Measurements from ENCODE around the gene LCN10. TPM values are rescaled to one million over a fixed set of nuclear protein-coding genes. Genes with fewer than 3 reads are reported as not detected.
"Not testable (repeated sequence)": the region's sequence is repeated elsewhere in the genome, so short reads cannot be mapped to it uniquely, and the experiment has no call there.

The LCN10 gene
- total and polyA plus RNA-seq, 12 donors: 0.44 to 144 (median 3.1) TPM

DNA sequence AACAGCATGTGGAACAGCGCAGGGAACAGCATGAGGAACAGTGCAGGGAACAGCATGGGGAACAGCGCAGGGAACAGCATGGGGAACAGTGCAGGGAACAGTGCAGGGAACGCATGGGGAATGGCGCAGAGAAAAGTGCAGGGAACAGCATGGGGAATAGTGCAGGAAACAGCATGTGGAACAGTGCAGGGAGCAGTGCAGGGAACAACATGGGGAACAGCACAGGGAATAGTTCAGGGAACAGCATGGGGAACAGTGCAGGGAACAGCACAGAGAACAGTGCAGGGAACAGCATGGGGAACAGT is 13.3 kb upstream of the LCN10 start:
- Histone ChIP-seq H3K27ac (no peak overlapping the region), H3K27me3 (peaks cover 0 to 3% (median 0%) of the 10 kb centered on the region in 7 donors), H3K9me3 (peaks cover 0 to 17% (median 0%) of the 10 kb centered on the region in 11 donors), H3K4me3 (no peak overlapping the region), H3K36me3 (no peaks in the 10 kb centered on the region), H3K4me1 (peaks cover 0 to 9% (median 2%) of the 10 kb centered on the region in 9 donors)
- WGBS, 2 donors: 98 to 100% methylated on average over 4 of the region's 4 CpGs
- intact Hi-C loops (cut with DNase I): no loop called here
- TF ChIP-seq, protein P1, sequence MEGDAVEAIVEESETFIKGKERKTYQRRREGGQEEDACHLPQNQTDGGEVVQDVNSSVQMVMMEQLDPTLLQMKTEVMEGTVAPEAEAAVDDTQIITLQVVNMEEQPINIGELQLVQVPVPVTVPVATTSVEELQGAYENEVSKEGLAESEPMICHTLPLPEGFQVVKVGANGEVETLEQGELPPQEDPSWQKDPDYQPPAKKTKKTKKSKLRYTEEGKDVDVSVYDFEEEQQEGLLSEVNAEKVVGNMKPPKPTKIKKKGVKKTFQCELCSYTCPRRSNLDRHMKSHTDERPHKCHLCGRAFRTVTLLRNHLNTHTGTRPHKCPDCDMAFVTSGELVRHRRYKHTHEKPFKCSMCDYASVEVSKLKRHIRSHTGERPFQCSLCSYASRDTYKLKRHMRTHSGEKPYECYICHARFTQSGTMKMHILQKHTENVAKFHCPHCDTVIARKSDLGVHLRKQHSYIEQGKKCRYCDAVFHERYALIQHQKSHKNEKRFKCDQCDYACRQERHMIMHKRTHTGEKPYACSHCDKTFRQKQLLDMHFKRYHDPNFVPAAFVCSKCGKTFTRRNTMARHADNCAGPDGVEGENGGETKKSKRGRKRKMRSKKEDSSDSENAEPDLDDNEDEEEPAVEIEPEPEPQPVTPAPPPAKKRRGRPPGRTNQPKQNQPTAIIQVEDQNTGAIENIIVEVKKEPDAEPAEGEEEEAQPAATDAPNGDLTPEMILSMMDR (IDR thresholded peaks at IDR 0.05): no peak
- DNase-seq (no peak), ATAC-seq (no peak)

DNA sequence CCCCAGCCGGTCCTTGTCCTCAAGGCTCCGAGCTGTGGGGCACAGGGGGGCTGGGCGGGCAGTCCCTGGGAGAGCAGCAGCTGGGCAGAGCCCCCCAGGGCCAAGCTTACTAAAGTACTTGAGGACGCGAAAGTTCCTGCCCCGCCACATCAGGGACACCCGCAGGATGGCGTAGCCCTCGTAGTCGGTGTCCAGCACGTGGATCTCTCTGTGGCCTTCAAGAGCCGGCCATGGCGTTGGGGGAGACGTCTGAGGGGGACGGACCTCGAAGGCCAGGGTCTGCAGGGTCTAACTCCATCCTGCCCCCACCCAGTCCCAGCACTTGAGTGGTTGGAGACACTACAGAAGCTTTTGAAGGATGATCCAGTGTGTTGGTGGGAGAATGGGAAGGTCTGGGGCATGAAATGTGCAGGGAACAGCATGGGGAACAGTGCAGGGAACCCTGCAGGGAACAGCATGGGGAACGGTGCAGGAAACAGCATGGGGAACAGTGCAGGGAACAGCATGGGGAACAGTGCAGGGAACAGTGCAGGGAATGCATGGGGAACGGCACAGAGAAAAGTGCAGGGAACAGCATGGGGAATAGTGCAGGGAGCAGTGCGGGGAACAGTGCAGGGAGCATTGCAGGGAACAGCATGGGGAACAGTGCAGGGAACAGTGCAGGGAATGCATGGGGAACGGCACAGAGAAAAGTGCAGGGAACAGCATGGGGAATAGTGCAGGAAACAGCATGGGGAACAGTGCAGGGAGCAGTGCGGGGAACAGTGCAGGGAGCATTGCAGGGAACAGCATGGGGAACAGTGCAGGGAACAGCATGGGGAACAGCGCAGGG is 12.8 kb upstream of the LCN10 start:
- intact Hi-C loops (cut with DNase I); H3K36me3 ChIP-seq; H3K4me1 ChIP-seq; H3K27me3 ChIP-seq; H3K27ac ChIP-seq; H3K4me3 ChIP-seq; ATAC-seq; DNase-seq: not testable (repeated sequence)
- WGBS, 2 donors: 89 to 93% methylated on average over 22 of the region's 22 CpGs
- peaks cover 0 to 18% (median 0%) of the 10 kb centered on the region in 11 donors for H3K9me3 ChIP-seq

DNA sequence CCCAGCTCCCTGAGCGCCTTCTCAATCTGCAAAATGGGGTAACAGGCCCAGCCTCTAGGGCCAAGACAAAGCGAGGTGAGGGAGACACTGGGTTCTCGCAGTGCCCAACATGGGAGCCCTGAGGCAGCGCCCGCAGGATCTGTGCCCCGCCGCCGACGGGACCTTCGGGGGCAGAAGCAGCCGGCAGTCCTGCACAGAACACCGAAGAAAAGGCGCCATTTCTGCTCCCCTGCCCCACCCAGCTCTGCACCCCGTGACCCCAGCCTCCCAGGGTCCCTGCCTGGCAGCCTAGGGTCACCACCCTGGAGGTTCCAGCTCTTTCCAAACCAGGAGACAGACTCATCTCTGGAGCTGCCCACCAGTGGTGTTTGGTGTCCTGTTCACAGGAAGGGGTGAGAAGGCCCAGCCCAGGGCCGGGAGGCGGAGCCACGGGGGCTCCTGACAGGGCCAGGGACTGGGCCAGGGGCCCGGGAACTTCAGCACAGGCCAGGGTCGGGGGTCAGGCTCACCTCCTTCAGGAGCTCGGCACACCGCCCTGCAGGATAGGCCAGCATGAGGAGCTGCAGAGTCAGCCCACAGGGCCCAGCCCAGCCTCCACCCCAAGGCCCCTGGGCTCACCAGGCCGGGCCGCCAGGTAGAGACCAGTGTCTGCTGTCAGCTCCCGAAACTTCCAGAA is 12.0 kb upstream of the LCN10 start:
- Histone ChIP-seq H3K4me3 (no peak overlapping the region), H3K9me3 (peaks cover 0 to 18% (median 0%) of the 10 kb centered on the region in 11 donors), H3K27me3 (no peaks in the 10 kb centered on the region), H3K4me1 (peaks cover 0 to 8% (median 5%) of the 10 kb centered on the region in 9 donors), H3K27ac (no peak overlapping the region), H3K36me3 (no peaks in the 10 kb centered on the region)
- intact Hi-C loops (cut with DNase I): no loop called here
- 83 to 84% methylated on average over 23 to 24 of the region's 24 CpGs for WGBS, 2 donors
- DNase-seq (no peak), ATAC-seq (peak in 2 of 8 donors; percentile 3 to 7)
- TF ChIP-seq, protein P1 (IDR thresholded peaks at IDR 0.05): no peak

DNA sequence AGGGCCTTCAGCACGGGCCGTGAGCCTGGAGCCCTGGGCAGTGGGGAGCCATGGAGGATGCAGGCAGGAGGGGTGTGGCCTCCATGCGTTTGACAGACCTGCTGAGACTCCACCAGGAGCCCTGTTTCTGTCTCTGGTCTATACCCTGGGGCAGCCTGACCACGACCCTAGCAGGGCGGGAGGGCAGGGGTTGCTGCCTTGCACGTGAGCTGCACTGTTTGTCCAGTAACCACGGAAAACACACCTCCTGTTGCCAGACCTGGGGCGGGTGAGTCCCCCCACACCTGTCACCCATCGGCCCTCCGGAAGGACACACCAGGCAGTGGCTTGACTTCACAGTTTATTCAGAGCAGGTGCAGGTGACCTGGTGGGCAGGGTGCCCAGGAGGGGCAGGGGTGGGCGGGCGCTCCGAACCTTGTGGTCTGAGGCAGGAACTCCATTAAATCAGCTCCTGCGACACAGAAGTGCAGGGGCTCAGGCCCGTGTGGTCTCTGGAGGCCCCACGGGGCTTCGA is 11.4 kb upstream of the LCN10 start:
- no peak overlapping the region for H3K27ac ChIP-seq
- no peaks in the 10 kb centered on the region for H3K27me3 ChIP-seq
- peaks cover 2 to 14% (median 11%) of the 10 kb centered on the region in 9 donors for H3K4me1 ChIP-seq
- ATAC-seq (peak in 1 of 8 donors; percentile 11), DNase-seq (no peak)
- TF ChIP-seq, protein P1 (IDR thresholded peaks at IDR 0.05): no peak
- H3K9me3 ChIP-seq: peaks cover 0 to 18% (median 0%) of the 10 kb centered on the region in 11 donors
- WGBS, 2 donors: 84 to 85% methylated on average over 17 of the region's 17 CpGs
- intact Hi-C loops (cut with DNase I): no loop called here
- no peak overlapping the region for H3K4me3 ChIP-seq
- no peaks in the 10 kb centered on the region for H3K36me3 ChIP-seq

Data from heart right ventricle (tissue), 16 donors.